Measurements from ENCODE around the gene SIRT5. TPM values are rescaled to one million over a fixed set of nuclear protein-coding genes. Genes with fewer than 3 reads are reported as not detected.
A peak's percentile ranks its signal among the peaks of the same experiment; 100 is the strongest.

Gene SIRT5
- total and polyA plus RNA-seq, 3 experiments from 2014 or later = 8.2 to 10.7 (median 9.7) TPM

DNA sequence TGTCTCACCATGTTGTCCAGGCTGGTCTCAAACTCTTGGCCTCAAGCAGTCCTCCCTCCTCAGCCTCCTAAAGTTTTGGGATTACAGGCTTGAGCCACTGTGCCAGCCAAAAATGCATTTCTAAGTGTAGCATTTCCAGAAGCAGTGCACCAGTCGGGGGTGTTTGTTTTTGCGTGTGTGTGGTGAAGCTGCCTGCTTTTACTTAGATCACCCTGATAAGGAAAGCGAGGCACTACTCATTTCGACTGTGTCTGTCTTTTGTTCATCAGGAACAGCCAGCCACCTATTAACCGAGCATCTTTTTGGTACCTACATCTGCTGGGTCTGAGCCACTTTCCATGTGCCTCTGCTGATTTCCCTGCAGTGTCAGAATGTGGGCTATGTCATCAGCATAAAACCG, 18.7 kb downstream of the SIRT5 start:
- no peak overlapping the region for H3K4me3 Mint-ChIP-seq
- no peaks in the 10 kb centered on the region for H3K9me3 Mint-ChIP-seq
- POLR2A ChIA-PET = no interaction called here
- Histone ChIP-seq H3K36me3 (ENCODE audit: insufficient read depth, low read length) (peaks cover 13% of the 10 kb centered on the region), H3K4me3 (ENCODE audit: low read length) (no peak overlapping the region), H3K27ac (ENCODE audit: low read depth, low read length) (no peak overlapping the region), H3K27me3 (ENCODE audit: insufficient read depth, low read length, poor library complexity, severe bottlenecking) (no peaks in the 10 kb centered on the region), H3K4me1 (ENCODE audit: insufficient read depth, low read length) (no peaks in the 10 kb centered on the region), H3K9me3 (ENCODE audit: low read length) (no peaks in the 10 kb centered on the region)
- CTCF ChIA-PET = interaction anchor here (0.6 to 2.4 kb wide), 4 partner anchors 18 to 22 kb away, joined by 3 to 13 read pairs (median 4); partner anchors contain the start of genes NOL7 and SIRT5
- no peak overlapping the region for H3K27ac Mint-ChIP-seq
- no peaks in the 10 kb centered on the region for H3K27me3 Mint-ChIP-seq
- peaks cover 6 to 70% (median 26%) of the 10 kb centered on the region in 3 donors for H3K36me3 Mint-ChIP-seq
- DNase-seq = no peak
- peaks cover 0 to 2% (median 0%) of the 10 kb centered on the region in 3 donors for H3K4me1 Mint-ChIP-seq

- ChIA-PET CTCF (interaction anchor here (1.2 to 2.4 kb wide), 4 partner anchors 16 to 22 kb away, joined by 3 to 13 read pairs (median 4); partner anchors contain the start of genes NOL7 and SIRT5), POLR2A (no interaction called here)
Observed at GRCh38 chr6:13593720-13594119, 19.3 kb downstream of the SIRT5 start.

DNA sequence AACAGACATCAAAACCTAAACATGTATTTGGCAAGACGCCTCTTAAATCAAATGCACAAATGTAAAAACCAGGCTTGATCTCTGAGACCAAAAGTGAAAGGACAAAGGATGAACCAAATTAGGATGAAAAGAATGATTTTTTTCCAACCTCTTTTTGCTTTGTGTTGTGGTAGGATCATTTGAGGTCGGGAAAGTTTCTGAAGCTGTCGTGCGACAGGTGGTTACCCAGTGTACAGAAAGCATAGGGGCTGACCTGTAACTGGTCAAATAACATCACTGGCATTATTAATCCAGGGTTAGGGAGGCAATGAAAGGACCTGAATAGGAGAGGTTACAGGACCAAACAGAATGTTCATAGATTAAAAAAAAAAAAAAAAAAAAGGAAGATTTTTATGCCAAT, 22.7 kb downstream of the SIRT5 start:
- H3K4me1 Mint-ChIP-seq = no peaks in the 10 kb centered on the region
- POLR2A ChIA-PET = no interaction called here
- H3K9me3 Mint-ChIP-seq = no peaks in the 10 kb centered on the region
- no peaks in the 10 kb centered on the region for H3K4me1 ChIP-seq (ENCODE audit: insufficient read depth, low read length)
- H3K27me3 ChIP-seq (ENCODE audit: insufficient read depth, low read length, poor library complexity, severe bottlenecking) = no peaks in the 10 kb centered on the region
- no peak for DNase-seq
- H3K9me3 ChIP-seq (ENCODE audit: low read length) = no peaks in the 10 kb centered on the region
- H3K36me3 Mint-ChIP-seq = peaks cover 16 to 84% (median 36%) of the 10 kb centered on the region in 3 donors
- no peak overlapping the region for H3K4me3 Mint-ChIP-seq
- no peak overlapping the region for H3K27ac Mint-ChIP-seq
- H3K27me3 Mint-ChIP-seq = no peaks in the 10 kb centered on the region
- CTCF ChIA-PET = no interaction called here
- H3K4me3 ChIP-seq (ENCODE audit: low read length) = no peak overlapping the region
- peaks cover 13% of the 10 kb centered on the region for H3K36me3 ChIP-seq (ENCODE audit: insufficient read depth, low read length)
- H3K27ac ChIP-seq (ENCODE audit: low read depth, low read length) = no peak overlapping the region

More at GRCh38 chr6:13593720-13594119, 19.3 kb downstream of the SIRT5 start:
- Mint-ChIP-seq H3K4me1 (peaks cover 0 to 2% (median 0%) of the 10 kb centered on the region in 3 donors), H3K27me3 (no peaks in the 10 kb centered on the region), H3K36me3 (peaks cover 9 to 69% (median 29%) of the 10 kb centered on the region in 3 donors), H3K9me3 (no peaks in the 10 kb centered on the region), H3K27ac (no peak overlapping the region), H3K4me3 (no peak overlapping the region)
- Histone ChIP-seq H3K4me3 (ENCODE audit: low read length) (no peak overlapping the region), H3K27ac (ENCODE audit: low read depth, low read length) (no peak overlapping the region), H3K9me3 (ENCODE audit: low read length) (no peaks in the 10 kb centered on the region), H3K27me3 (ENCODE audit: insufficient read depth, low read length, poor library complexity, severe bottlenecking) (no peaks in the 10 kb centered on the region), H3K4me1 (ENCODE audit: insufficient read depth, low read length) (no peaks in the 10 kb centered on the region), H3K36me3 (ENCODE audit: insufficient read depth, low read length) (peaks cover 13% of the 10 kb centered on the region)
- DNase-seq = no peak

DNA sequence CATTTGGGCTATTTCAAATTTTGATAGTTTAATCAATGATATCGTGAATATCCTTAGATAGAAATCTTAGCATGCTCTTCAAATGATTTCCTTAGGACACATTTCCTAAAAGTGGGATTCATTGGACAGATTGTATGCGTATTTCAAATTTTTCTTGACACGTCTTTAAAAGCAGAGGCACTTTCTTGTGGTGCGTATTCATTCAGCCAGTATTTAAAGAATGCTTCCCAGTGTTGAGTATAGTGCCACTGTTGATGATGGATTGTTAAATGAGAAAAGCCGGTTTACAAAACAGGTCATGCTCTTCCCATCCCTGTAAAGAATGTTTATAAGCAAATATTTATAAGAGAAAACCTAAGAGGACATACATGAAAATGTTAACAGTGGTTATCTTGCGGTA, 25.6 kb downstream of the SIRT5 start:
- Mint-ChIP-seq H3K27me3 (no peaks in the 10 kb centered on the region), H3K4me1 (no peaks in the 10 kb centered on the region), H3K27ac (no peak overlapping the region), H3K4me3 (no peak overlapping the region), H3K36me3 (peaks cover 16 to 79% (median 30%) of the 10 kb centered on the region in 3 donors), H3K9me3 (no peaks in the 10 kb centered on the region)
- no peak for DNase-seq
- Histone ChIP-seq H3K36me3 (ENCODE audit: insufficient read depth, low read length) (peaks cover 11% of the 10 kb centered on the region), H3K4me1 (ENCODE audit: insufficient read depth, low read length) (no peaks in the 10 kb centered on the region), H3K27ac (ENCODE audit: low read depth, low read length) (no peak overlapping the region), H3K9me3 (ENCODE audit: low read length) (no peaks in the 10 kb centered on the region), H3K27me3 (ENCODE audit: insufficient read depth, low read length, poor library complexity, severe bottlenecking) (no peaks in the 10 kb centered on the region), H3K4me3 (ENCODE audit: low read length) (no peak overlapping the region)
- ChIA-PET POLR2A (no interaction called here), CTCF (no interaction called here)

- Mint-ChIP-seq H3K4me1 (no peaks in the 10 kb centered on the region), H3K9me3 (no peaks in the 10 kb centered on the region), H3K27me3 (no peaks in the 10 kb centered on the region), H3K27ac (peak overlapping the region in 2 of 8 donors; percentile 2 to 79), H3K4me3 (no peak overlapping the region), H3K36me3 (peaks cover 7 to 60% (median 24%) of the 10 kb centered on the region in 3 donors)
- no peaks in the 10 kb centered on the region for H3K4me1 ChIP-seq (ENCODE audit: insufficient read depth, low read length)
- no peaks in the 10 kb centered on the region for H3K9me3 ChIP-seq (ENCODE audit: low read length)
- H3K36me3 ChIP-seq (ENCODE audit: insufficient read depth, low read length) = no peaks in the 10 kb centered on the region
- no peak overlapping the region for H3K27ac ChIP-seq (ENCODE audit: low read depth, low read length)
- H3K4me3 ChIP-seq (ENCODE audit: low read length) = no peak overlapping the region
- ChIA-PET CTCF (interaction anchor here (1.2 to 1.8 kb wide), 4 partner anchors 9 to 272 kb away, joined by 3 to 6 read pairs (median 4); partner anchors contain the start of genes NOL7 and SIRT5), POLR2A (no interaction called here)
- H3K27me3 ChIP-seq (ENCODE audit: insufficient read depth, low read length, poor library complexity, severe bottlenecking) = no peaks in the 10 kb centered on the region
- DNase-seq = no peak
Observed at GRCh38 chr6:13604135-13604534, 29.7 kb downstream of the SIRT5 start.

- ChIA-PET CTCF (interaction anchor here (1.2 to 1.8 kb wide), 4 partner anchors 10 to 273 kb away, joined by 3 to 6 read pairs (median 4); partner anchors contain the start of genes NOL7 and SIRT5), POLR2A (no interaction called here)
- Histone ChIP-seq H3K27me3 (ENCODE audit: insufficient read depth, low read length, poor library complexity, severe bottlenecking) (no peaks in the 10 kb centered on the region), H3K27ac (ENCODE audit: low read depth, low read length) (no peak overlapping the region), H3K4me1 (ENCODE audit: insufficient read depth, low read length) (no peaks in the 10 kb centered on the region), H3K36me3 (ENCODE audit: insufficient read depth, low read length) (no peaks in the 10 kb centered on the region), H3K9me3 (ENCODE audit: low read length) (no peaks in the 10 kb centered on the region), H3K4me3 (ENCODE audit: low read length) (no peak overlapping the region)
- no peaks in the 10 kb centered on the region for H3K9me3 Mint-ChIP-seq
- peaks cover 7 to 54% (median 23%) of the 10 kb centered on the region in 3 donors for H3K36me3 Mint-ChIP-seq
- H3K4me3 Mint-ChIP-seq = no peak overlapping the region
- H3K4me1 Mint-ChIP-seq = no peaks in the 10 kb centered on the region
- H3K27me3 Mint-ChIP-seq = no peaks in the 10 kb centered on the region
- no peak for DNase-seq
- H3K27ac Mint-ChIP-seq = no peak overlapping the region
Observed at GRCh38 chr6:13604546-13605416, 30.4 kb downstream of the SIRT5 start.

GRCh38 chr6:13605634-13606033, 31.2 kb downstream of the SIRT5 start:
- CTCF ChIA-PET = interaction anchor here (1.8 kb wide), 1 partner anchor 31 kb away, joined by 6 read pairs; the partner anchor contains the start of gene SIRT5
- POLR2A ChIA-PET = no interaction called here

DNA sequence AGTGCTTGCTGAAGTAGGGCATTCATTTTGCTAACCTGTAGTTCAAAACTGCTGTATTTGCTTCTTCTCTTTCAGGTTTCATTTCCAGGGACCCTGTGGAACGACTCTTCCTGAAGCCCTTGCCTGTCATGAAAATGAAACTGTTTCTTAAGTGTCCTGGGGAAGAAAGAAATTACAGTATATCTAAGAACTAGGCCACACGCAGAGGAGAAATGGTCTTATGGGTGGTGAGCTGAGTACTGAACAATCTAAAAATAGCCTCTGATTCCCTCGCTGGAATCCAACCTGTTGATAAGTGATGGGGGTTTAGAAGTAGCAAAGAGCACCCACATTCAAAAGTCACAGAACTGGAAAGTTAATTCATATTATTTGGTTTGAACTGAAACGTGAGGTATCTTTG, 37.3 kb downstream of the SIRT5 start:
- Mint-ChIP-seq H3K36me3 (peaks cover 0 to 23% (median under 1%) of the 10 kb centered on the region in 3 donors), H3K4me1 (peaks cover 25 to 33% (median 31%) of the 10 kb centered on the region in 3 donors), H3K27ac (peak overlapping the region in 4 of 8 donors; percentile 18 to 65 (median 28)), H3K9me3 (no peaks in the 10 kb centered on the region), H3K4me3 (no peak overlapping the region), H3K27me3 (peaks cover 0 to 4% of the 10 kb centered on the region in 2 donors)
- Histone ChIP-seq H3K4me3 (ENCODE audit: low read length) (no peak overlapping the region), H3K4me1 (ENCODE audit: insufficient read depth, low read length) (peaks cover 16% of the 10 kb centered on the region), H3K9me3 (ENCODE audit: low read length) (no peaks in the 10 kb centered on the region), H3K36me3 (ENCODE audit: insufficient read depth, low read length) (peaks cover 4% of the 10 kb centered on the region), H3K27me3 (ENCODE audit: insufficient read depth, low read length, poor library complexity, severe bottlenecking) (no peaks in the 10 kb centered on the region), H3K27ac (ENCODE audit: low read depth, low read length) (no peak overlapping the region)
- no peak for DNase-seq
- ChIA-PET POLR2A (no interaction called here), CTCF (interaction anchor here (1.3 to 6.7 kb wide), 2 partner anchors 38 kb away, joined by 3 to 94 read pairs; partner anchors contain the start of gene SIRT5)

More at GRCh38 chr6:13605634-13606033, 31.2 kb downstream of the SIRT5 start:
- Histone ChIP-seq H3K27ac (ENCODE audit: low read depth, low read length) (no peak overlapping the region), H3K4me1 (ENCODE audit: insufficient read depth, low read length) (no peaks in the 10 kb centered on the region), H3K9me3 (ENCODE audit: low read length) (no peaks in the 10 kb centered on the region), H3K4me3 (ENCODE audit: low read length) (no peak overlapping the region), H3K36me3 (ENCODE audit: insufficient read depth, low read length) (no peaks in the 10 kb centered on the region), H3K27me3 (ENCODE audit: insufficient read depth, low read length, poor library complexity, severe bottlenecking) (no peaks in the 10 kb centered on the region)
- H3K4me1 Mint-ChIP-seq = no peaks in the 10 kb centered on the region
- peaks cover 5 to 48% (median 18%) of the 10 kb centered on the region in 3 donors for H3K36me3 Mint-ChIP-seq
- H3K27me3 Mint-ChIP-seq = no peaks in the 10 kb centered on the region
- peak overlapping the region in 1 of 8 donors; percentile 45 for H3K27ac Mint-ChIP-seq
- H3K4me3 Mint-ChIP-seq = no peak overlapping the region
- no peaks in the 10 kb centered on the region for H3K9me3 Mint-ChIP-seq
- no peak for DNase-seq
